C4-2B (cell line): ENCODE measurements around the gene LRFN4.

Experiments
- H3K27ac ChIP-seq: fragments of 450-650 bp; 2 replicates; pipeline ENCODE4 v1.5.1; 2017
- ZFX ChIP-seq: fragments of 450-650 bp; IDR thresholded peaks from 2 replicates; pipeline ENCODE4 v1.6.1; 2017
- TF ChIP-seq, protein P1 (sequence below): fragments of 450-650 bp; conservative IDR thresholded peaks from 2 replicates; pipeline ENCODE4 v1.5.1; 2017; ENCODE audit warnings: mild to moderate bottlenecking

Gene LRFN4

DNA sequence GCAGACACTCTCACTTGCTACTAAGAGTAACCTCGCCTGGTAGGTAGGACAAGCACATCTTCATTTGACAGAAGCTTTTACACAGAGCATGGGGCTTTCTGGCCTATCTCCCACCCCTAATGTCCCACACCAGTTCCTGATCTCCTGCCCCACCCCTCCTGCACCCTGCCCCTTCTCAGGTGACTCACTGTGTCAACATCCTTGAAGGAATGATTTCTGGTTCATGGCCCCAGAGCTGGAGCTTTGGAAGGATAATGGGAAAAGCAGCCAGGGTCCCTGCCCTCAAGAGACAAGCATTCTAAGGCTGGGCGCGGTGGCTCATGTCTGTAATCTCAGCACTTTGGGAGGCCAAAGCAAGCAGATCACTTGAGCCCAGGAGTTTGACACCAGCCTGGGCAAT lies 47.2 kb downstream of the LRFN4 start:
- peak overlapping the region; percentile 48 for H3K27ac ChIP-seq
- TF ChIP-seq, protein P1, sequence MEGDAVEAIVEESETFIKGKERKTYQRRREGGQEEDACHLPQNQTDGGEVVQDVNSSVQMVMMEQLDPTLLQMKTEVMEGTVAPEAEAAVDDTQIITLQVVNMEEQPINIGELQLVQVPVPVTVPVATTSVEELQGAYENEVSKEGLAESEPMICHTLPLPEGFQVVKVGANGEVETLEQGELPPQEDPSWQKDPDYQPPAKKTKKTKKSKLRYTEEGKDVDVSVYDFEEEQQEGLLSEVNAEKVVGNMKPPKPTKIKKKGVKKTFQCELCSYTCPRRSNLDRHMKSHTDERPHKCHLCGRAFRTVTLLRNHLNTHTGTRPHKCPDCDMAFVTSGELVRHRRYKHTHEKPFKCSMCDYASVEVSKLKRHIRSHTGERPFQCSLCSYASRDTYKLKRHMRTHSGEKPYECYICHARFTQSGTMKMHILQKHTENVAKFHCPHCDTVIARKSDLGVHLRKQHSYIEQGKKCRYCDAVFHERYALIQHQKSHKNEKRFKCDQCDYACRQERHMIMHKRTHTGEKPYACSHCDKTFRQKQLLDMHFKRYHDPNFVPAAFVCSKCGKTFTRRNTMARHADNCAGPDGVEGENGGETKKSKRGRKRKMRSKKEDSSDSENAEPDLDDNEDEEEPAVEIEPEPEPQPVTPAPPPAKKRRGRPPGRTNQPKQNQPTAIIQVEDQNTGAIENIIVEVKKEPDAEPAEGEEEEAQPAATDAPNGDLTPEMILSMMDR = no peak
- no peak for TF ChIP-seq ZFX

DNA sequence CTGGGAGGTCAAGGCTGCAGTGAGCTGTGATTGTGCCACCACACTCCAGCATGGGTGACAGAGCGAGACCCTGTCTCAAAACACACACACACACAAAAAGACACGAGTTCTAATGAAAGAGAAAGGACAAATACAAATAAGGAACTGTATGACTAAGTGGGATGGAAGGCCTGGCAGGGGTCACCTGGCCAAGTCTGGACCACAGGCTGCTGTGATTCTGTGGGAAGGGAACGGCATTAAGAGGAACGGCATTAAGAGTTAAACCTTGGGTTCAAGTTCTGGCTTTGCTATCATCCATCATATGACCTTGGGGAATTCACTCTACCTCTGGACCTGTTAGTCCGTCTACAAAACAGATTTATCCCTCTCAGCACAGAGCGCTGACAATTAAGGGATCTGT lies 47.7 kb downstream of the LRFN4 start:
- TF ChIP-seq ZFX = no peak
- TF ChIP-seq, protein P1 = no peak
- peak overlapping the region; percentile 48 for H3K27ac ChIP-seq

- TF ChIP-seq, protein P1 = no peak
- TF ChIP-seq ZFX = no peak
- no peak overlapping the region for H3K27ac ChIP-seq
Observed at GRCh38 chr11:66904981-66905521, 48.2 kb downstream of the LRFN4 start.

DNA sequence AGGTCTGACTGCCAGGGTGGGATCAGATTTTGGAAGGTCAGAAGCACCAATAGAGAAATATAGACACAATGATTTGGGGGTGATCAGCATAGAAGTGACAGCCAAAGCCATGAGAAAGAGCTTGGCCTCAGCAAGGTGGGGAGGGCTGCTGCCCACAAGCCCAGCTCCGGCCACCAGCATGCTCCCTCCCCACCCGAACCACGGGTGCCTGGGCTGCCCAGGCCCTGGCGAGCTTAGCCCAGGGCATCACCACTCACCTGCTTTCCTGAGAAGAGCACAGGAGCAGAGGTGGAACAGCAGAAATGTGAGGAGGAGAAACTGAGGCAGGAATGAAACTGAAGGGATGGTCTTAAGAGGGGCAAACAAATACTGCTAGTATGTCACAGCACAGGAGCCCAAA lies 48.8 kb downstream of the LRFN4 start:
- TF ChIP-seq ZFX = no peak
- TF ChIP-seq, protein P1 = no peak
- no peak overlapping the region for H3K27ac ChIP-seq

GRCh38 chr11:66906061-66906733 lies 49.3 kb downstream of the LRFN4 start:
- H3K27ac ChIP-seq = peak overlapping the region; percentile 5; the same call in 1 of the 2 replicates
- TF ChIP-seq, protein P1 = no peak
- no peak for TF ChIP-seq ZFX

GRCh38 chr11:66907751-66908630 lies 51.1 kb downstream of the LRFN4 start:
- no peak overlapping the region for H3K27ac ChIP-seq
- TF ChIP-seq, protein P1 = no peak
- TF ChIP-seq ZFX = no peak

DNA sequence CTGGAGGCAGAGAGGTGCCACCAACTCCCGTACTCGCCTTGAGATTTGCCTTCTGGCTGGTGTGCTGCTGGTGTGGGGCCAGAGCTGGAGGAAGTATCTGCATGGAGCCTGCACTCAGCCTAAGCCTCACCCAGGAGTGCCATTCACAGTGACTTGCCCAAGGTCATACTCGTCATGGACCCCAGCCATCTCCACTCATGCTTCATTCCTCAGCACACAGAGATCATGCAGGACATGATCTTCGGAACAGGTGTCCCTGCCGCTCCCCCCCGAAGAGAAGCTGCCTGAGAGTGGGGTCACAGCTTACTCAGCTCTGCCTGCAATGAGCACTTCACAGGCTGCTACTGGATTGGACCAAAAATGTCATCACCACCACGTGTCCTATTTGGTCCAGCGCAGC lies 52.3 kb downstream of the LRFN4 start:
- TF ChIP-seq, protein P1 = no peak
- no peak for TF ChIP-seq ZFX
- no peak overlapping the region for H3K27ac ChIP-seq
